H1 (cell line): ENCODE data around the gene TMCC3. TPM values are rescaled to one million over a fixed set of nuclear protein-coding genes. Genes with fewer than 3 reads are reported as not detected.

Experiments used
- GTF2F1 ChIP-seq: IDR thresholded peaks from 2 replicates; pipeline ENCODE4 v1.6.1; 2012; ENCODE audit warnings: low read depth, low read length, improper control_type of control experiment, borderline replicate concordance
- HDAC6 ChIP-seq: IDR thresholded peaks from one replicate; pipeline ENCODE4 v1.7.1; 2012; ENCODE audit warnings: low read depth, mild to moderate bottlenecking, inconsistent platforms, low read length, moderate library complexity
- MAFK ChIP-seq: IDR thresholded peaks from 2 replicates; pipeline ENCODE4 v1.6.1; 2012; ENCODE audit warnings: low read depth, mild to moderate bottlenecking, improper control_type of control experiment, low read length
- NANOG ChIP-seq: IDR thresholded peaks from 2 replicates; pipeline ENCODE4 v1.6.1; 2011; ENCODE audit warnings: low read length, low read depth, mild to moderate bottlenecking, inconsistent platforms; ENCODE audit not compliant: insufficient read depth, poor library complexity, severe bottlenecking
- PHF8 ChIP-seq: fragments of 200-600 bp; sonication (generic); conservative IDR thresholded peaks from 2 replicates; pipeline ENCODE4 v1.7.1; 2012; ENCODE audit warnings: low read depth, mild to moderate bottlenecking, inconsistent platforms, low read length, moderate library complexity
- RBBP5 ChIP-seq: IDR thresholded peaks from 2 replicates; pipeline ENCODE4 v1.7.1; 2012; ENCODE audit warnings: low read depth, mild to moderate bottlenecking, inconsistent platforms, low read length, moderate library complexity, borderline replicate concordance
- SIN3A ChIP-seq, 2 experiments: IDR thresholded peaks in 1 of 2; conservative IDR thresholded peaks in 1 of 2; 2 replicates each; pipeline ENCODE4 v1.6.1; 2011 to 2012; ENCODE audit warnings: low read length in 2 of 2, improper control_type of control experiment in 1 of 2, low read depth in 1 of 2, mild to moderate bottlenecking in 1 of 2
- polyA plus RNA-seq, 7 experiments: library from polyadenylated mRNA; depleted of rRNA in 3 of 7; stranded (reverse) in 5 of 7; unstranded in 2 of 7; fragments of >200 nt in 5 of 7; fragments of 200-250 nt in 2 of 7; gene quantifications; 1 replicate in 5 of 7; 2 replicates in 1 of 7; 4 replicates in 1 of 7; pipeline versions ENCODE4 v1.2.1 to v1.2.3, GENCODE V29; 2011 to 2013; ENCODE audit warnings: missing spikeins in 2 of 7, mixed read lengths in 2 of 7
- total RNA-seq: library from RNA; stranded (reverse); fragmentation: NEBNext Ultra II Directional; extraction: Animal tissue kit (Norgen Biotek cat#: 25700); gene quantifications from 2 replicates; pipeline ENCODE4 v1.2.1, GENCODE V29; 2021

Gene TMCC3
- total and polyA plus RNA-seq, 2 of the 8 experiments (the other 6 are each of a cell fraction or from before 2014, with no cell fraction given): 1.7 to 4.1 TPM

GRCh38 chr12:94567761-94568160 is 82.6 kb downstream of the TMCC3 start (continued):
- TF ChIP-seq SIN3A (conservative IDR thresholded peaks at IDR 0.05 in 1 of 2, IDR thresholded peaks at IDR 0.05 in 1 of 2; ENCODE audit: low read depth in 1 of 2, low read length in 2 of 2) (no peak), RBBP5 (no peak), GTF2F1 (no peak), PHF8 (no peak), HDAC6 (no peak), NANOG (no peak), MAFK (no peak)
